22Rv1 (cell line): Measurements from ENCODE around the gene RAB31.

Experiments
- CTCF ChIP-seq: fragments of 450-650 bp; IDR thresholded peaks from 2 replicates; pipeline ENCODE4 v1.5.1; 2017; ENCODE audit warnings: mild to moderate bottlenecking
- ZFX ChIP-seq: fragments of 450-650 bp; IDR thresholded peaks from 2 replicates; pipeline ENCODE4 v1.6.1; 2017; ENCODE audit warnings: antibody characterized with exemption, borderline replicate concordance

GRCh38 chr18:9861157-9861556 is 153.1 kb downstream of the RAB31 start:
- TF ChIP-seq CTCF (no peak), ZFX (no peak)
